ENCODE data around the gene SVEP1.

The SVEP1 gene

GRCh38 chr9:110456681-110457080 is 122.9 kb downstream of the SVEP1 start:
- no peak for TF ChIP-seq CTCF (IDR thresholded peaks at IDR 0.05)

- no peak for TF ChIP-seq CTCF (IDR thresholded peaks at IDR 0.05)
Measured at GRCh38 chr9:110455860-110456259, 123.7 kb downstream of the SVEP1 start.

- TF ChIP-seq CTCF (IDR thresholded peaks at IDR 0.05) = peak; percentile 63
Measured at GRCh38 chr9:110452227-110452801, 127.2 kb downstream of the SVEP1 start.

GRCh38 chr9:110451726-110452125 is 127.8 kb downstream of the SVEP1 start:
- TF ChIP-seq CTCF (IDR thresholded peaks at IDR 0.05) = no peak

GRCh38 chr9:110447476-110447875 is 132.1 kb downstream of the SVEP1 start:
- TF ChIP-seq CTCF (IDR thresholded peaks at IDR 0.05) = no peak

- TF ChIP-seq CTCF (IDR thresholded peaks at IDR 0.05) = no peak
Measured at GRCh38 chr9:110446171-110446570, 133.4 kb downstream of the SVEP1 start.

- no peak for TF ChIP-seq CTCF (IDR thresholded peaks at IDR 0.05)
Measured at GRCh38 chr9:110444911-110445310, 134.6 kb downstream of the SVEP1 start.

- no peak for TF ChIP-seq CTCF (IDR thresholded peaks at IDR 0.05)
Measured at GRCh38 chr9:110443866-110444220, 135.7 kb downstream of the SVEP1 start.
